H1 (cell line): ENCODE measurements around the gene ADAM22. TPM values are rescaled to one million over a fixed set of nuclear protein-coding genes. Genes with fewer than 3 reads are reported as not detected.

Experiments
- ASH2L ChIP-seq: fragments of 200-600, 300-600 bp; sonication (generic); IDR thresholded peaks from one replicate; pipeline ENCODE4 v1.7.1; 2017; ENCODE audit warnings: low read length
- HDAC2 ChIP-seq, 2 experiments: fragments of 300-600 bp in 1 of 2; sonication (generic) in 1 of 2; IDR thresholded peaks; 2 replicates each; pipeline ENCODE4 v1.6.1; 2011 to 2012; ENCODE audit warnings: low read depth in 2 of 2, low read length in 2 of 2, mild to moderate bottlenecking in 2 of 2, moderate library complexity in 2 of 2, borderline replicate concordance in 1 of 2, inconsistent platforms in 1 of 2
- RAD21 ChIP-seq, 2 experiments: IDR thresholded peaks in 1 of 2; conservative IDR thresholded peaks in 1 of 2; 2 replicates each; pipeline ENCODE4 v1.6.1; 2011; ENCODE audit warnings: low read depth in 2 of 2, low read length in 2 of 2, improper control_type of control experiment in 1 of 2, inconsistent platforms in 1 of 2, mild to moderate bottlenecking in 1 of 2, moderate library complexity in 1 of 2
- RBBP5 ChIP-seq: IDR thresholded peaks from 2 replicates; pipeline ENCODE4 v1.7.1; 2012; ENCODE audit warnings: low read depth, mild to moderate bottlenecking, inconsistent platforms, low read length, moderate library complexity, borderline replicate concordance
- RXRA ChIP-seq: IDR thresholded peaks from 2 replicates; pipeline ENCODE4 v1.6.1; 2011; ENCODE audit warnings: low read depth, mild to moderate bottlenecking, low read length, moderate library complexity; ENCODE audit not compliant: insufficient read depth
- TBP ChIP-seq: IDR thresholded peaks from 2 replicates; pipeline ENCODE4 v1.6.1; 2011; ENCODE audit warnings: low read depth, low read length, improper control_type of control experiment
- polyA plus RNA-seq, 7 experiments: library from polyadenylated mRNA; depleted of rRNA in 3 of 7; stranded (reverse) in 5 of 7; unstranded in 2 of 7; fragments of >200 nt in 5 of 7; fragments of 200-250 nt in 2 of 7; gene quantifications; 1 replicate in 5 of 7; 2 replicates in 1 of 7; 4 replicates in 1 of 7; pipeline versions ENCODE4 v1.2.1 to v1.2.3, GENCODE V29; 2011 to 2013; ENCODE audit warnings: missing spikeins in 2 of 7, mixed read lengths in 2 of 7
- total RNA-seq: library from RNA; stranded (reverse); fragmentation: NEBNext Ultra II Directional; extraction: Animal tissue kit (Norgen Biotek cat#: 25700); gene quantifications from 2 replicates; pipeline ENCODE4 v1.2.1, GENCODE V29; 2021
- TF ChIP-seq, protein P1 (sequence below): IDR thresholded peaks from 2 replicates; pipeline ENCODE4 v1.6.1; 2011; ENCODE audit warnings: low read depth, mild to moderate bottlenecking, low read length; ENCODE audit not compliant: insufficient read depth

The ADAM22 gene
- total and polyA plus RNA-seq, 2 of the 8 experiments (the other 6 are each of a cell fraction or from before 2014, with no cell fraction given), result 4.6 to 21.4 TPM

GRCh38 chr7:87885018-87885417 lies 49.0 kb upstream of the ADAM22 start (continued):
- no peak for TF ChIP-seq TBP
- TF ChIP-seq ASH2L, result no peak
- no peak for TF ChIP-seq RXRA
- no peak for TF ChIP-seq HDAC2 (IDR thresholded peaks at IDR 0.05; ENCODE audit: borderline replicate concordance in 1 of 2, low read depth in 2 of 2, low read length in 2 of 2)
- no peak for TF ChIP-seq RAD21 (IDR thresholded peaks at IDR 0.05 in 1 of 2, conservative IDR thresholded peaks at IDR 0.05 in 1 of 2; ENCODE audit: low read depth in 2 of 2, low read length in 2 of 2)
- TF ChIP-seq RBBP5, result no peak
- TF ChIP-seq, protein P1, sequence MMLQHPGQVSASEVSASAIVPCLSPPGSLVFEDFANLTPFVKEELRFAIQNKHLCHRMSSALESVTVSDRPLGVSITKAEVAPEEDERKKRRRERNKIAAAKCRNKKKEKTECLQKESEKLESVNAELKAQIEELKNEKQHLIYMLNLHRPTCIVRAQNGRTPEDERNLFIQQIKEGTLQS, result no peak
- TF ChIP-seq, all 59 proteins: peak for 0
